ENCODE data around the gene SFXN1.

DNA sequence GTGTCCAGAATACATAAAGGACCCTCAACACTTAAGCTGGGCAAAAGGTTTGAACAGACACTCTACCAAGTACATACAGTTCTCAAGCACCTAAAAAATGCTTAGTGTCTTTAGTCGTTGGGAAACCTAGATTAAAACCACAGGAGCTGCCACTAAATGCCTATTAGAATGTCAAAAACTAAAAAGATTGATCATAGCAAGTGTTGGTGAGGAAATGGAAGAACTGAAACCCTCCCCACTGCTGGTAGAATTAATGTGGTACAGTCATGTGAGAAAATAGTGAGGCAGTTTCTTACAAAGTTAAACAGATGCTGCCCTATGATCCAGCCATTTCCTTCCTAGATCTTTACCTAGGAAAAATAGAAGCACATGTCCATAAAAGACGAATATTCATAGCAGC is 40.6 kb downstream of the SFXN1 start:
- TF ChIP-seq, protein P1, sequence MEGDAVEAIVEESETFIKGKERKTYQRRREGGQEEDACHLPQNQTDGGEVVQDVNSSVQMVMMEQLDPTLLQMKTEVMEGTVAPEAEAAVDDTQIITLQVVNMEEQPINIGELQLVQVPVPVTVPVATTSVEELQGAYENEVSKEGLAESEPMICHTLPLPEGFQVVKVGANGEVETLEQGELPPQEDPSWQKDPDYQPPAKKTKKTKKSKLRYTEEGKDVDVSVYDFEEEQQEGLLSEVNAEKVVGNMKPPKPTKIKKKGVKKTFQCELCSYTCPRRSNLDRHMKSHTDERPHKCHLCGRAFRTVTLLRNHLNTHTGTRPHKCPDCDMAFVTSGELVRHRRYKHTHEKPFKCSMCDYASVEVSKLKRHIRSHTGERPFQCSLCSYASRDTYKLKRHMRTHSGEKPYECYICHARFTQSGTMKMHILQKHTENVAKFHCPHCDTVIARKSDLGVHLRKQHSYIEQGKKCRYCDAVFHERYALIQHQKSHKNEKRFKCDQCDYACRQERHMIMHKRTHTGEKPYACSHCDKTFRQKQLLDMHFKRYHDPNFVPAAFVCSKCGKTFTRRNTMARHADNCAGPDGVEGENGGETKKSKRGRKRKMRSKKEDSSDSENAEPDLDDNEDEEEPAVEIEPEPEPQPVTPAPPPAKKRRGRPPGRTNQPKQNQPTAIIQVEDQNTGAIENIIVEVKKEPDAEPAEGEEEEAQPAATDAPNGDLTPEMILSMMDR (IDR thresholded peaks at IDR 0.05; ENCODE audit: low read depth, low read length, missing input control): no peak
- no peak for TF ChIP-seq TAF1 (conservative IDR thresholded peaks at IDR 0.05)
- TF ChIP-seq, protein P2, sequence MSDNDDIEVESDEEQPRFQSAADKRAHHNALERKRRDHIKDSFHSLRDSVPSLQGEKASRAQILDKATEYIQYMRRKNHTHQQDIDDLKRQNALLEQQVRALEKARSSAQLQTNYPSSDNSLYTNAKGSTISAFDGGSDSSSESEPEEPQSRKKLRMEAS (IDR thresholded peaks at IDR 0.05): no peak

Measured in liver (tissue), 3 donors.